Esophagus (tissue), 2 donors: ENCODE data around the gene GPR162. TPM values are rescaled to one million over a fixed set of nuclear protein-coding genes. Genes with fewer than 3 reads are reported as not detected.

ENCODE experiments used
- H3K27ac ChIP-seq, 2 donors: one replicate each; pipeline ENCODE4 v1.5.1; 2013; ENCODE audit warnings: low read depth in 2 of 2, mild to moderate bottlenecking in 2 of 2, inconsistent platforms in 1 of 2, low read length in 1 of 2, moderate library complexity in 1 of 2
- H3K27me3 ChIP-seq, 2 donors: one replicate each; pipeline ENCODE4 v1.6.1; 2013; ENCODE audit warnings: low read length in 2 of 2, control low read depth in 1 of 2, mild to moderate bottlenecking in 1 of 2; ENCODE audit not compliant: insufficient read depth in 2 of 2, control insufficient read depth in 1 of 2
- H3K36me3 ChIP-seq, 2 donors: one replicate each; pipeline ENCODE4 v1.6.1; 2013; ENCODE audit warnings: low read length in 1 of 2; ENCODE audit not compliant: control insufficient read depth in 2 of 2, insufficient read depth in 2 of 2
- H3K4me1 ChIP-seq, 2 donors: one replicate each; pipeline ENCODE4 v1.6.1; 2013; ENCODE audit warnings: low read length in 1 of 2; ENCODE audit not compliant: control insufficient read depth in 2 of 2, insufficient read depth in 2 of 2
- H3K4me3 ChIP-seq, 2 donors: one replicate each; pipeline ENCODE4 v1.5.1; 2013; ENCODE audit warnings: low read length in 2 of 2, mild to moderate bottlenecking in 2 of 2, low read depth in 1 of 2, moderate library complexity in 1 of 2
- H3K9me3 ChIP-seq, 2 donors: one replicate each; pipeline ENCODE4 v1.6.1; 2013; ENCODE audit warnings: mild to moderate bottlenecking in 2 of 2, low read depth in 1 of 2, low read length in 1 of 2, moderate library complexity in 1 of 2; ENCODE audit not compliant: control insufficient read depth in 2 of 2, insufficient read depth in 1 of 2
- whole genome bisulfite sequencing, 2 donors: extraction: QIAGEN DNeasy Blood & Tissue Kit; methylation state at CpG; one replicate each; pipeline ENCODE4 v1.1.7; 2013; 5-methylcytosine and 5-hydroxymethylcytosine counted together
- polyA plus RNA-seq, 2 donors: library from polyadenylated mRNA; stranded (reverse); fragments of 200-250 nt; gene quantifications; one replicate each; pipeline ENCODE4 v1.2.3, GENCODE V29; 2013
- donor health status: healthy with polysubstance abuse.
- donor health status: Bipolar disorder and iron deficiency.

The GPR162 gene
- polyA plus RNA-seq, 2 donors, result 2.1 to 2.5 TPM

DNA sequence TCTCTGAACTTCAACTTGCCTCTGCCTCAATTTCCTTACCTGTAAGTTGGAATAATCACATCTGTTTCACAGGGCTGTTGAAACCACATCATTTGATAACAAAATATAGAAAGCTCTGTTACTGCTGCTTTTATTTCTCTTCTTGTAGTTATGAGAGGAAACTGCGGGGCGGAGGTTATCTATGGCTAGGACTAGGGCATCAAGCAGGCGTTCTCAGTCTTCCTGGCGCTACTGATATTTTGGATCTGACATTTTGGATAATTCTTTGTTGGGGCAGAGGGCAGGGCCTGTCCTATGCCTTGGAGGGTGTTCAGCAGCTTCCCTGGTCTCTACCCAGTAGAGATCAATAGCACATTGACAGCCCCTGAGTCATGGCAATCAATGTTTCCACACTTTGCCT is 10.5 kb downstream of the GPR162 start:
- no peak overlapping the region for H3K27ac ChIP-seq
- H3K4me3 ChIP-seq, result no peak overlapping the region
- no peaks in the 10 kb centered on the region for H3K27me3 ChIP-seq
- H3K36me3 ChIP-seq, result peaks cover 0 to 5% of the 10 kb centered on the region in 2 donors
- 93 to 94% methylated on average over 4 of the region's 4 CpGs for WGBS, 2 donors
- peaks cover 0 to 9% of the 10 kb centered on the region in 2 donors for H3K4me1 ChIP-seq
- no peaks in the 10 kb centered on the region for H3K9me3 ChIP-seq

- peaks cover 0 to 9% of the 10 kb centered on the region in 2 donors for H3K4me1 ChIP-seq
- H3K4me3 ChIP-seq, result no peak overlapping the region
- H3K27me3 ChIP-seq, result no peaks in the 10 kb centered on the region
- H3K27ac ChIP-seq, result no peak overlapping the region
- peaks cover 0 to 5% of the 10 kb centered on the region in 2 donors for H3K36me3 ChIP-seq
- WGBS, 2 donors, result 82 to 83% methylated on average over 6 of the region's 6 CpGs
- no peaks in the 10 kb centered on the region for H3K9me3 ChIP-seq
Observed at GRCh38 chr12:6833189-6833890, 11.7 kb downstream of the GPR162 start.

GRCh38 chr12:6834254-6834653 is 12.6 kb downstream of the GPR162 start:
- peaks cover 0 to 7% of the 10 kb centered on the region in 2 donors for H3K36me3 ChIP-seq
- no peak overlapping the region for H3K4me3 ChIP-seq
- no peak overlapping the region for H3K27ac ChIP-seq
- peaks cover 0 to 3% of the 10 kb centered on the region in 2 donors for H3K4me1 ChIP-seq
- no peaks in the 10 kb centered on the region for H3K9me3 ChIP-seq
- 65 to 76% methylated on average over 1 of the region's 1 CpG for WGBS, 2 donors
- no peaks in the 10 kb centered on the region for H3K27me3 ChIP-seq

DNA sequence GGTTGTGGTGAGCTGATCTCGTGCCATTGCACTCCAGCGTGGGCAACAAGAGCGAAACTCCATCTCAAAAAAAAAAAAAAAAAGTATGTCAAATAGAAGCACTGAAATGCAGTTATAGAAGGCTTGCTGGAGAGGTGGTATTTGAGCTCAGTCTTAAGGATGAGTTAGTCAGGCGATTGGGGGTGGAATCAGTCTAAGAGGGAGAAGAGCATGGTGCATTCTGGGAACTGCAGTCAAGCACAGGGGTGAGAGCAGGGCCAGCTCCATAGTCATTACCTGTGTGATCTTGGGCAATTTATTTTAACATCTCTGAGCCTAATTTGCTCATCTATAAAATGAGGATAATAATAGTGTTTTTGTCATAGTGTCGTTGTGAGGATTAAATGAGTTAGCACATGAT is 13.3 kb downstream of the GPR162 start:
- Histone ChIP-seq H3K36me3 (peaks cover 0 to 7% of the 10 kb centered on the region in 2 donors), H3K9me3 (no peaks in the 10 kb centered on the region), H3K27me3 (no peaks in the 10 kb centered on the region), H3K27ac (no peak overlapping the region), H3K4me3 (no peak overlapping the region), H3K4me1 (no peaks in the 10 kb centered on the region)
- 74 to 78% methylated on average over 5 of the region's 5 CpGs for WGBS, 2 donors

- Histone ChIP-seq H3K27ac (no peak overlapping the region), H3K27me3 (no peaks in the 10 kb centered on the region), H3K4me1 (no peaks in the 10 kb centered on the region), H3K36me3 (peaks cover 0 to 7% of the 10 kb centered on the region in 2 donors), H3K9me3 (no peaks in the 10 kb centered on the region), H3K4me3 (no peak overlapping the region)
- WGBS, 2 donors, result 89 to 95% methylated on average over 16 of the region's 16 CpGs
Observed at GRCh38 chr12:6836851-6837250, 15.2 kb downstream of the GPR162 start.

- 90 to 92% methylated on average over 25 to 26 of the region's 26 CpGs for WGBS, 2 donors
- H3K36me3 ChIP-seq, result peaks cover 0 to 7% of the 10 kb centered on the region in 2 donors
Observed at GRCh38 chr12:6837370-6838060, 15.9 kb downstream of the GPR162 start.

GRCh38 chr12:6838854-6839253 is 17.2 kb downstream of the GPR162 start:
- H3K9me3 ChIP-seq, result no peaks in the 10 kb centered on the region
- peaks cover 0 to 3% of the 10 kb centered on the region in 2 donors for H3K36me3 ChIP-seq
- no peak overlapping the region for H3K27ac ChIP-seq
- no peak overlapping the region for H3K4me3 ChIP-seq
- H3K4me1 ChIP-seq, result no peaks in the 10 kb centered on the region
- H3K27me3 ChIP-seq, result no peaks in the 10 kb centered on the region
- WGBS, 2 donors, result 90 to 91% methylated on average over 16 of the region's 16 CpGs

More at GRCh38 chr12:6837370-6838060, 15.9 kb downstream of the GPR162 start:
- Histone ChIP-seq H3K27ac (no peak overlapping the region), H3K4me3 (no peak overlapping the region), H3K9me3 (no peaks in the 10 kb centered on the region), H3K27me3 (no peaks in the 10 kb centered on the region), H3K4me1 (no peaks in the 10 kb centered on the region)

DNA sequence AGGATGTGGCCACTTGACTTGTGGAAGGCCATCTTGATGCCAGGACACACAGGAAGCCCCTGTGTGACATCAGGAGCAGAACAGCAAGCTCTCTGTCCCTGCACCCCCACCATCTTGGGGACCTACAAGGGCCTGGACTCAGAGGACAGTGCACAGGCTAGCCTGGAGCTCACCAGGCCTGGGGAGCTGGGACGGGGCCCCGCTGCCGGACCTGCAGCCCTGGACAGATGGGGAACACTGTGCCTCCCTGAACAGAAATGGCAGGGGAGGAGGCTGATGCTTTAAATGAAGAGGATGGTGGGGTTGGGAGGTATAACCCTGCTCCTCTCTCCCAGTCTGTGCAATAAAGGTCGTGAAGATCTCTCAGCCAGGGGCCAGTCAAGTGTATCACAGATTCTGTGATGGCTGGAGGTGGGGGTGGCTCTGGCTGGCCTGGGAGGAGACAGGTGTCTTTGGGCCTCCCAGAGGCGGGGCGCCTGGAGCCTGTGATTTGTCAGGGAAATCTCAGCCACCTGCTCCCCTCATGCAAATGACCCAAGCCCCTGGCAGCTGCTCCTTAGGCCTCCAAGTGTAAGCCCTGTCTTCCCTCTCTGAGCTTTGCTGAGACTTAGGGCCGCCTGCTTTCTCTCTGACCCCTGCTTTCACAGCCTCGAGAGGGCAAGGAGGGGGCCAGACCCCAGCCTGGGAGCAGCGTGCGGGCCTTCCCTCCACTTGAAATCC is 18.0 kb downstream of the GPR162 start:
- H3K4me3 ChIP-seq, result no peak overlapping the region
- H3K9me3 ChIP-seq, result no peaks in the 10 kb centered on the region
- WGBS, 2 donors, result 77 to 78% methylated on average over 10 of the region's 10 CpGs
- H3K27ac ChIP-seq, result no peak overlapping the region
- H3K36me3 ChIP-seq, result peaks cover 0 to 2% of the 10 kb centered on the region in 2 donors
- no peaks in the 10 kb centered on the region for H3K4me1 ChIP-seq
- no peaks in the 10 kb centered on the region for H3K27me3 ChIP-seq

- H3K4me3 ChIP-seq, result no peak overlapping the region
- peaks cover 0 to 2% of the 10 kb centered on the region in 2 donors for H3K36me3 ChIP-seq
- no peak overlapping the region for H3K27ac ChIP-seq
- no peaks in the 10 kb centered on the region for H3K4me1 ChIP-seq
- 54 to 71% methylated on average over 1 of the region's 1 CpG for WGBS, 2 donors
- H3K9me3 ChIP-seq, result no peaks in the 10 kb centered on the region
- no peaks in the 10 kb centered on the region for H3K27me3 ChIP-seq
Observed at GRCh38 chr12:6840330-6840729, 18.7 kb downstream of the GPR162 start.
